DOHH2 (cell line): Measurements from ENCODE around the gene NAALAD2.

ENCODE experiments used
- H3F3A ChIP-seq: fragments of 200-600 bp; sonication (generic), shearing (Covaris generic); 2 replicates; pipeline ENCODE4 v1.6.0; 2016; ENCODE audit warnings: antibody characterized with exemption, mild to moderate bottlenecking; ENCODE audit not compliant: control insufficient read depth, insufficient read depth
- H3K27ac ChIP-seq: fragments of 200-600 bp; sonication (generic); 2 replicates; pipeline ENCODE4 v1.5.1; 2014; ENCODE audit warnings: low read depth, mild to moderate bottlenecking, low read length, moderate library complexity
- H3K27me3 ChIP-seq: fragments of 200-600 bp; sonication (generic); 2 replicates; pipeline ENCODE4 v1.6.1; 2014; ENCODE audit warnings: mild to moderate bottlenecking, low read length, mixed read lengths; ENCODE audit not compliant: control insufficient read depth
- H3K36me3 ChIP-seq: fragments of 200-600 bp; sonication (generic); 2 replicates; pipeline ENCODE4 v1.6.1; 2014; ENCODE audit warnings: mild to moderate bottlenecking, low read length, moderate library complexity, mixed read lengths; ENCODE audit not compliant: control insufficient read depth
- H3K4me1 ChIP-seq: fragments of 200-600 bp; sonication (generic); 2 replicates; pipeline ENCODE4 v1.6.1; 2014; ENCODE audit warnings: mild to moderate bottlenecking, low read length, mixed read lengths; ENCODE audit not compliant: control insufficient read depth
- H3K4me2 ChIP-seq: fragments of 200-600 bp; sonication (generic); 2 replicates; pipeline ENCODE4 v1.6.0; 2014; ENCODE audit warnings: mild to moderate bottlenecking, low read length, moderate library complexity
- H3K4me3 ChIP-seq: fragments of 200-600 bp; sonication (generic); 2 replicates; pipeline ENCODE4 v1.5.1; 2014; ENCODE audit warnings: mild to moderate bottlenecking, low read length, mixed read lengths
- H3K79me2 ChIP-seq: fragments of 200-600 bp; sonication (generic); 2 replicates; pipeline ENCODE4 v1.6.1; 2014; ENCODE audit warnings: mild to moderate bottlenecking, low read length, mixed read lengths; ENCODE audit not compliant: control insufficient read depth
- H3K9me2 ChIP-seq: fragments of 200-600 bp; sonication (generic); replicated peaks from 2 replicates; pipeline ENCODE4 v1.6.1; 2014; ENCODE audit warnings: mild to moderate bottlenecking, low read length, mixed read lengths; ENCODE audit not compliant: control insufficient read depth
- H3K9me3 ChIP-seq: fragments of 200-600 bp; sonication (generic); 2 replicates; pipeline ENCODE4 v1.6.1; 2014; ENCODE audit warnings: antibody characterized with exemption, low read length, mixed read lengths; ENCODE audit not compliant: control insufficient read depth, insufficient read depth
- H4K20me1 ChIP-seq: fragments of 200-600 bp; sonication (generic); 2 replicates; pipeline ENCODE4 v1.6.0; 2014; ENCODE audit warnings: low read depth, mild to moderate bottlenecking, antibody characterized with exemption, low read length, moderate library complexity; ENCODE audit not compliant: control insufficient read depth, insufficient read depth
- EZH2phosphoT487 ChIP-seq: fragments of 200-600 bp; sonication (generic); IDR thresholded peaks from 2 replicates; pipeline ENCODE4 v1.6.1; 2017; ENCODE audit warnings: borderline replicate concordance, mild to moderate bottlenecking, antibody characterized with exemption, low read length, moderate library complexity, mixed read lengths
- TF ChIP-seq, protein P1 (sequence below): fragments of 200-600 bp; sonication (generic); IDR thresholded peaks from one replicate; pipeline ENCODE4 v1.5.1; 2014; ENCODE audit warnings: antibody characterized with exemption, mild to moderate bottlenecking, low read depth, low read length; ENCODE audit not compliant: poor library complexity, severe bottlenecking

The NAALAD2 gene

GRCh38 chr11:90124946-90125345 lies 9.5 kb upstream of the NAALAD2 start:
- H3K4me3 ChIP-seq = no peak overlapping the region

DNA sequence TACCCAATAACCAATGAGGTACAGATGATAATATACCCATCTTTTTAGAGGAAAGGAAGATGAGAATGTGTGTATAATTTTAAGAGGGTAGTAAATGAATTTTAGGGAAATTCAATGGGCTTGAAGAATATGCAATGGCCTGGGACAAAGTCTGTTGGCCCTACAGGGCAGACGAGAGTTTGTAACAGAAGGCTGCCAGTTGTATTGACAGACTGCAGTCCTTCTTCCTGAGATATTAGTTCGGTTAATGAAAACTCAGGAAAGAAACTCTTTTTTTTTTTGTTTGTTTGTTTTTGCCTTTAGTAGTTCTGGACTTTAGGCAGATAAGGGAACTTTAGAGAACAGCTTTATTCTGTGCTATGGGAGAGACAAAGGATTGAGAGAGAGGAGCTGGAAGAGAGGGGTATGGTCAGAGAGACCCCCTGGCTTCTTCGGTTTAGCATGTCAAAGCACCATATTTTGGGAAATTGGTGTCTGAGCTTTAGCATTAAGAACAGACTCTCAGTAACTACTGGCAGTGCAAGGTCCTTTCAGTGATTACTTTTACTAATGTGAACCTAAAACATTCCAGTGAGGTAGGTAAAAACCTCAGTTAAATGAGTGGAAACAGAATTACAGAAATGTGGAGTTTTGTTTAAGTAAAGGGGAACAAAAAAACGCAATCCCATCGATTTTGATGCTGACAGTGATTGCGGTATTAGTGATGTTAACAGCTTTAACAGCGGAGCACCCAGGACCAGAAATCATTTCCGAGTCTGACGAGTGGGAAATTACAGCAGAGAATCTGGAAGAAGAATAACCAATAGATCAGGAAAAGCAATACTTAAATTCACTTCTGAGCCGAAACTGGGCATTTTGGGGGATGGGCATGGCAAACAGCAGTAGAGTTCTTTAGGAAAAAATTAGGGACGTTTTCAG lies 644 bp upstream of the NAALAD2 start:
- H3F3A ChIP-seq = no peaks in the 10 kb centered on the region
- peaks cover 35% of the 10 kb centered on the region for H3K27me3 ChIP-seq
- no peaks in the 10 kb centered on the region for H4K20me1 ChIP-seq
- H3K36me3 ChIP-seq = no peaks in the 10 kb centered on the region
- H3K9me3 ChIP-seq = no peaks in the 10 kb centered on the region
- no peaks in the 10 kb centered on the region for H3K4me1 ChIP-seq
- H3K9me2 ChIP-seq = no peaks in the 10 kb centered on the region
- 0 out of 2 replicates have a peak overlapping the region, but pooled peaks have one; percentile 23 for H3K4me2 ChIP-seq
- no peak overlapping the region for H3K27ac ChIP-seq
- no peaks in the 10 kb centered on the region for H3K79me2 ChIP-seq
- H3K4me3 ChIP-seq = peak overlapping the region; percentile 5; the same call in 1 of the 2 replicates
- TF ChIP-seq, protein P1, sequence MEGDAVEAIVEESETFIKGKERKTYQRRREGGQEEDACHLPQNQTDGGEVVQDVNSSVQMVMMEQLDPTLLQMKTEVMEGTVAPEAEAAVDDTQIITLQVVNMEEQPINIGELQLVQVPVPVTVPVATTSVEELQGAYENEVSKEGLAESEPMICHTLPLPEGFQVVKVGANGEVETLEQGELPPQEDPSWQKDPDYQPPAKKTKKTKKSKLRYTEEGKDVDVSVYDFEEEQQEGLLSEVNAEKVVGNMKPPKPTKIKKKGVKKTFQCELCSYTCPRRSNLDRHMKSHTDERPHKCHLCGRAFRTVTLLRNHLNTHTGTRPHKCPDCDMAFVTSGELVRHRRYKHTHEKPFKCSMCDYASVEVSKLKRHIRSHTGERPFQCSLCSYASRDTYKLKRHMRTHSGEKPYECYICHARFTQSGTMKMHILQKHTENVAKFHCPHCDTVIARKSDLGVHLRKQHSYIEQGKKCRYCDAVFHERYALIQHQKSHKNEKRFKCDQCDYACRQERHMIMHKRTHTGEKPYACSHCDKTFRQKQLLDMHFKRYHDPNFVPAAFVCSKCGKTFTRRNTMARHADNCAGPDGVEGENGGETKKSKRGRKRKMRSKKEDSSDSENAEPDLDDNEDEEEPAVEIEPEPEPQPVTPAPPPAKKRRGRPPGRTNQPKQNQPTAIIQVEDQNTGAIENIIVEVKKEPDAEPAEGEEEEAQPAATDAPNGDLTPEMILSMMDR = no peak
- no peak for TF ChIP-seq EZH2phosphoT487

More at GRCh38 chr11:90124946-90125345, 9.5 kb upstream of the NAALAD2 start:
- no peaks in the 10 kb centered on the region for H3K9me2 ChIP-seq
- H3K4me1 ChIP-seq = no peaks in the 10 kb centered on the region
- no peaks in the 10 kb centered on the region for H4K20me1 ChIP-seq
- H3K27ac ChIP-seq = no peak overlapping the region
- no peaks in the 10 kb centered on the region for H3K9me3 ChIP-seq
- H3K79me2 ChIP-seq = no peaks in the 10 kb centered on the region
- no peak overlapping the region for H3K4me2 ChIP-seq
- H3K27me3 ChIP-seq = no peaks in the 10 kb centered on the region
- H3K36me3 ChIP-seq = no peaks in the 10 kb centered on the region
- no peaks in the 10 kb centered on the region for H3F3A ChIP-seq
- no peak for TF ChIP-seq EZH2phosphoT487
- TF ChIP-seq, protein P1 = no peak

DNA sequence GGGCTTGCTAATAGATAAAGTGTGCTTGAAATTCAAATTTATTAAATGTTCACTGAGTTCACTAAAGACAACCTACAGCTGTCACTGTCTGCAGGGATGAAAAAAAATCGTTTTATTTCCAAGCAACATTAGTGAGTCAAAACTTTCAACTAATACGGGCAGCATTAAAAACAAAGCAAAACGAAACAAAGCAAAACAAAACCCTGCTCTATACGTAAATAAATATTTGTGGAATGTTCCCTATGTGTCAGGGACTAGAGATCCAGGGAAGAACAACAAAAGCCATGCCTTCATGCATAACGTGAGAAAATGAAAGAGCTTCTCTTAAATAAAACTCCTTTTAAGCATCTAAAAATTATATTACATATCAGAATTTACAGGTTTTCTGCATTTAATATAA lies 553 bp downstream of the NAALAD2 start:
- H3K36me3 ChIP-seq = no peaks in the 10 kb centered on the region
- no peaks in the 10 kb centered on the region for H4K20me1 ChIP-seq
- no peaks in the 10 kb centered on the region for H3K4me1 ChIP-seq
- H3K27ac ChIP-seq = no peak overlapping the region
- no peaks in the 10 kb centered on the region for H3K9me3 ChIP-seq
- no peaks in the 10 kb centered on the region for H3K9me2 ChIP-seq
- H3K4me3 ChIP-seq = no peak overlapping the region; the same call in 1 of the 2 replicates
- H3F3A ChIP-seq = no peaks in the 10 kb centered on the region
- no peak for TF ChIP-seq EZH2phosphoT487
- TF ChIP-seq, protein P1 = no peak
- no peaks in the 10 kb centered on the region for H3K79me2 ChIP-seq
- no peak overlapping the region for H3K4me2 ChIP-seq
- peaks cover 35% of the 10 kb centered on the region for H3K27me3 ChIP-seq
